Smooth muscle cell (in vitro differentiated cells): Measurements from ENCODE around the gene SRPK2. TPM values are rescaled to one million over a fixed set of nuclear protein-coding genes. Genes with fewer than 3 reads are reported as not detected.

Experiments used
- DNase-seq: peaks from one replicate; lab custom pipeline; 2025; ENCODE audit not compliant: unreplicated experiment; lab: John Stamatoyannopoulos, UW
- H2AFZ ChIP-seq: fragments of 200-600 bp; sonication (generic); 2 replicates; pipeline ENCODE4 v1.6.0; 2016; ENCODE audit warnings: antibody characterized with exemption, low read depth, mild to moderate bottlenecking
- H3F3A ChIP-seq: fragments of 200-600 bp; sonication (generic); 2 replicates; pipeline ENCODE4 v1.6.0; 2017; ENCODE audit warnings: antibody characterized with exemption, low read depth
- H3K27ac ChIP-seq: fragments of 200-600 bp; sonication (generic); 2 replicates; pipeline ENCODE4 v1.5.1; 2016; ENCODE audit warnings: low read depth, mild to moderate bottlenecking
- H3K27me3 ChIP-seq: fragments of 200-600 bp; sonication (generic); 2 replicates; pipeline ENCODE4 v1.6.1; 2016; ENCODE audit warnings: low read depth, mild to moderate bottlenecking
- H3K36me3 ChIP-seq: fragments of 200-600 bp; sonication (generic); 2 replicates; pipeline ENCODE4 v1.5.1; 2016; ENCODE audit warnings: low read depth
- H3K4me1 ChIP-seq: fragments of 200-600 bp; sonication (generic); 2 replicates; pipeline ENCODE4 v1.5.1; 2016; ENCODE audit warnings: low read depth
- H3K4me2 ChIP-seq: fragments of 200-600 bp; sonication (generic); 2 replicates; pipeline ENCODE4 v1.6.0; 2016; ENCODE audit warnings: mild to moderate bottlenecking
- H3K4me3 ChIP-seq: fragments of 200-600 bp; sonication (generic); 2 replicates; pipeline ENCODE4 v1.5.1; 2016; ENCODE audit warnings: mild to moderate bottlenecking
- H3K79me2 ChIP-seq: fragments of 200-600 bp; sonication (generic); 2 replicates; pipeline ENCODE4 v1.6.0; 2016; ENCODE audit warnings: low read depth, mild to moderate bottlenecking
- H3K9ac ChIP-seq: fragments of 200-600 bp; sonication (generic); 2 replicates; pipeline ENCODE4 v1.6.0; 2016; ENCODE audit warnings: low read depth
- H3K9me3 ChIP-seq: fragments of 200-600 bp; sonication (generic); replicated peaks from 2 replicates; pipeline ENCODE4 v1.5.1; 2016; ENCODE audit warnings: low read depth
- H4K20me1 ChIP-seq: fragments of 200-600 bp; sonication (generic); 2 replicates; pipeline ENCODE4 v1.6.0; 2016; ENCODE audit warnings: low read depth
- WGBS: methylation state at CpG from one replicate; pipeline ENCODE4 v1.1.7; 2016; ENCODE audit warnings: low lambda C conversion rate; 5-methylcytosine and 5-hydroxymethylcytosine counted together
- polyA plus RNA-seq: library from polyadenylated mRNA; unstranded; fragments of >200 nt; fragmentation: Nextera tagmentation; extraction: Ambion mirVana; gene quantifications from 2 replicates; pipeline ENCODE4 v1.2.1, GENCODE V29; 2016
- total RNA-seq: library from RNA; depleted of rRNA; stranded (reverse); fragments of >200 nt; gene quantifications from 2 replicates; pipeline ENCODE4 v1.2.3, GENCODE V29; 2014
- TF ChIP-seq, protein P1 (sequence below): fragments of 200-600 bp; sonication (generic); IDR thresholded peaks from 2 replicates; pipeline ENCODE4 v1.5.1; 2017; ENCODE audit warnings: borderline replicate concordance, mild to moderate bottlenecking, antibody characterized with exemption; ENCODE audit not compliant: insufficient read depth, poor library complexity, severe bottlenecking

SRPK2 gene
- total and polyA plus RNA-seq, 2 experiments from 2014 or later = 21.9 to 28.0 TPM

DNA sequence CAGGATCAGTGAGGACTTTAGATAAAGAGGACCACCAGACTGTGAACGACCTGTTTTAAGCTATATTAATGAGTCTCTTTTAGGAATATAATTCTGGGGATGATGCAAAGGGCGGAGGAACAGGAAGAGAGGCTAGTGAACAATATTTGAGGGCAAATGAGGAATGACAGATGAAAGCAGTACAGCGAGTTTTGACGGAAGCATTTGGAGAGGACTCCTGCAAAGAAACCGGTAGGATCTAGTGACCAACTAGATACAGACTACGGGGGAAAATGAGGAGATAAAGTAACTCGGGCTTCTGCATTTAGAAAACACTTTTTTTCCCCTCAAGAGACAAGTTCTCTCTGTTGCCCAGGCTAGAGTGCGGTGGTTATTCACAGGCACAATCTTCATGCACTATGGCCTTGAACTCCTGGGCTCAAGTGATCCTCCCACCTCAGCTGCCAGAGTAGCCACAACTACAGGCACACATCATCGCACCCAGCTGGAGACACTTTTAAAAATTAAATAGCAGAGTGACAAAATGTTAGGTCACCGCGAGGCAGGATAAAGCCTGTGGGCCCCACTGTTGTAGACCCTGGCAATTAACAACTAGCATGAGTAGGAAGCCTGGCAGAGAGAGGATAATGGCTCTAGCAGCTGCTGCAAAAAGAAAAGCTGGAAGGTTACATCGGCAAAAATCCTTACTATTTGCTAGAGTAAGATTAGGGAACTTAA lies 143.2 kb downstream of the SRPK2 start:
- no peak overlapping the region for H3K9ac ChIP-seq
- peaks cover 49% of the 10 kb centered on the region for H3K79me2 ChIP-seq
- peak overlapping the region; percentile 67 for H3K4me2 ChIP-seq

DNA sequence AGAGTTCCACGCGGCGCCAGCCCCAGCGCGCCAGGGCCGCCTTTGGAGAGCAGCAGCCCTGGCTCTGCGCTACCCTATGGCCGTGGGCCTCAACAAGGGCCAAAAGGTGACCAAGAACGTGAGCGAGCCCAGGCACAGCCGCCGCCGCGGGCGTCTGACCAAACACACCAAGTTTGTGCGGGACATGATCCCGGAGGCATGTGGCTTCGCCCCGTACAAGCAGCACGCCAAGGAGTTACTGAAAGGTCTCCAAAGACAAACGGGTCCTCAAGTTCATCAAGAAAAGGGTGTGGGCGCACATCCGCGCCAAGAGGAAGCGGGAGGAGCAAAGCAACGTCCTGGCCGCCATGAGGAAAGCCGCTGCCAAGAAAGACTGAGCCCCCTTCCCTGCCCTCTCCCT lies 144.1 kb downstream of the SRPK2 start:
- Histone ChIP-seq H3K9ac (no peak overlapping the region), H3K4me2 (no peak overlapping the region), H3K9me3 (no peaks in the 10 kb centered on the region), H2AFZ (no peak overlapping the region), H3K36me3 (no peaks in the 10 kb centered on the region), H4K20me1 (peaks cover 96% of the 10 kb centered on the region), H3K27ac (no peak overlapping the region), H3K79me2 (peaks cover 57% of the 10 kb centered on the region), H3F3A (peaks cover 4% of the 10 kb centered on the region), H3K4me3 (no peak overlapping the region), H3K27me3 (no peaks in the 10 kb centered on the region), H3K4me1 (peaks cover 9% of the 10 kb centered on the region)
- no peak for DNase-seq
- TF ChIP-seq, protein P1, sequence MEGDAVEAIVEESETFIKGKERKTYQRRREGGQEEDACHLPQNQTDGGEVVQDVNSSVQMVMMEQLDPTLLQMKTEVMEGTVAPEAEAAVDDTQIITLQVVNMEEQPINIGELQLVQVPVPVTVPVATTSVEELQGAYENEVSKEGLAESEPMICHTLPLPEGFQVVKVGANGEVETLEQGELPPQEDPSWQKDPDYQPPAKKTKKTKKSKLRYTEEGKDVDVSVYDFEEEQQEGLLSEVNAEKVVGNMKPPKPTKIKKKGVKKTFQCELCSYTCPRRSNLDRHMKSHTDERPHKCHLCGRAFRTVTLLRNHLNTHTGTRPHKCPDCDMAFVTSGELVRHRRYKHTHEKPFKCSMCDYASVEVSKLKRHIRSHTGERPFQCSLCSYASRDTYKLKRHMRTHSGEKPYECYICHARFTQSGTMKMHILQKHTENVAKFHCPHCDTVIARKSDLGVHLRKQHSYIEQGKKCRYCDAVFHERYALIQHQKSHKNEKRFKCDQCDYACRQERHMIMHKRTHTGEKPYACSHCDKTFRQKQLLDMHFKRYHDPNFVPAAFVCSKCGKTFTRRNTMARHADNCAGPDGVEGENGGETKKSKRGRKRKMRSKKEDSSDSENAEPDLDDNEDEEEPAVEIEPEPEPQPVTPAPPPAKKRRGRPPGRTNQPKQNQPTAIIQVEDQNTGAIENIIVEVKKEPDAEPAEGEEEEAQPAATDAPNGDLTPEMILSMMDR = no peak
- WGBS = 99% methylated on average over 28 of the region's 28 CpGs

More for the DNA sequence above, 143.2 kb downstream of the SRPK2 start:
- Histone ChIP-seq H4K20me1 (peaks cover 96% of the 10 kb centered on the region), H3K36me3 (no peaks in the 10 kb centered on the region), H3K4me3 (no peak overlapping the region), H3K27me3 (no peaks in the 10 kb centered on the region), H2AFZ (no peak overlapping the region), H3K4me1 (peaks cover 9% of the 10 kb centered on the region), H3F3A (peaks cover 4% of the 10 kb centered on the region), H3K27ac (peak overlapping the region; percentile 41), H3K9me3 (no peaks in the 10 kb centered on the region)
- TF ChIP-seq, protein P1 = no peak
- WGBS = 48% methylated on average over 12 of the region's 12 CpGs
- no peak for DNase-seq

DNA sequence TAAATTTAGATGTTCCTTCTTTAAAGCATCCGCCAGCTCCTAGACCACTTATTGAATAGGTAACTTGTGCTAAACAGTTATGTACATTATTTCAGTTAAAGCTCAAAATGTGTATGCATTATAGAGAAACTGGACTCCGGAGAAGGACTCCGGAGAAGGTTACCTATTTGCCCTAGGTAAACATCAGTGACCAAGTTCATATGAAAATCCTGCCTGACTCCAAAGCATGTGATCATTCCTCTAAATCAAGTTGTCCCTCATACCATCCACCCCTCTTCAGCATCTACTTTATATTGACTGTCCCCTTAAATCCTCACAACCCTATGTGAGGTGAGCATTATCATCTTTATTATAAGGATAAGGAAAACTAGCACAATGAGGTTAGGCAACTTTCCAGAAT lies 147.5 kb downstream of the SRPK2 start:
- Histone ChIP-seq H3F3A (peaks cover 4% of the 10 kb centered on the region), H4K20me1 (peaks cover 98% of the 10 kb centered on the region)
- TF ChIP-seq, protein P1 = no peak

More for the DNA sequence above, 147.5 kb downstream of the SRPK2 start:
- Histone ChIP-seq H3K4me3 (no peak overlapping the region), H3K9me3 (no peaks in the 10 kb centered on the region), H3K4me1 (peaks cover 7% of the 10 kb centered on the region), H2AFZ (no peak overlapping the region), H3K79me2 (peaks cover 75% of the 10 kb centered on the region), H3K4me2 (no peak overlapping the region), H3K27ac (no peak overlapping the region), H3K36me3 (no peaks in the 10 kb centered on the region), H3K27me3 (no peaks in the 10 kb centered on the region), H3K9ac (no peak overlapping the region)
- DNase-seq = no peak
- 96% methylated on average over 3 of the region's 3 CpGs for WGBS
